ENCODE data around the gene SHF.
A peak's percentile ranks its signal among the peaks of the same experiment; 100 is the strongest.

Gene SHF

GRCh38 chr15:45169608-45170480, 17.9 kb downstream of the SHF start:
- DNase-seq (ENCODE audit: low read depth in 2 of 2): no peak

- DNase-seq (ENCODE audit: low read depth in 2 of 2): no peak
Measured at GRCh38 chr15:45168751-45169551, 18.8 kb downstream of the SHF start.

- no peak for DNase-seq (ENCODE audit: low read depth in 2 of 2)
Measured at GRCh38 chr15:45168286-45168685, 19.5 kb downstream of the SHF start.

GRCh38 chr15:45167631-45168205, 20.0 kb downstream of the SHF start:
- no peak for DNase-seq (ENCODE audit: low read depth in 2 of 2)

GRCh38 chr15:45166834-45167630, 20.7 kb downstream of the SHF start:
- DNase-seq (ENCODE audit: low read depth in 2 of 2): peak; percentile 59 to 75

GRCh38 chr15:45165536-45165935, 22.2 kb downstream of the SHF start:
- DNase-seq (ENCODE audit: low read depth in 2 of 2): no peak

- no peak for DNase-seq (ENCODE audit: low read depth in 2 of 2)
Measured at GRCh38 chr15:45164914-45165313, 22.9 kb downstream of the SHF start.

- DNase-seq (ENCODE audit: low read depth in 2 of 2): no peak
Measured at GRCh38 chr15:45163508-45163856, 24.3 kb downstream of the SHF start.

GRCh38 chr15:45162771-45163507, 24.8 kb downstream of the SHF start:
- DNase-seq (ENCODE audit: low read depth in 2 of 2): peak; percentile 29 to 33

- DNase-seq (ENCODE audit: low read depth in 2 of 2): no peak
Measured at GRCh38 chr15:45161666-45162065, 26.1 kb downstream of the SHF start.

- DNase-seq (ENCODE audit: low read depth in 2 of 2): no peak
Measured at GRCh38 chr15:45157974-45158373, 29.8 kb downstream of the SHF start.

GRCh38 chr15:45156744-45157455, 30.9 kb downstream of the SHF start:
- DNase-seq (ENCODE audit: low read depth in 2 of 2): no peak

GRCh38 chr15:45155739-45156138, 32.0 kb downstream of the SHF start:
- DNase-seq (ENCODE audit: low read depth in 2 of 2): no peak

GRCh38 chr15:45151998-45152828, 35.6 kb downstream of the SHF start:
- DNase-seq (ENCODE audit: low read depth in 2 of 2): no peak

GRCh38 chr15:45150997-45151396, 36.8 kb downstream of the SHF start:
- DNase-seq (ENCODE audit: low read depth in 2 of 2): no peak

GRCh38 chr15:45150481-45150880, 37.3 kb downstream of the SHF start:
- no peak for DNase-seq (ENCODE audit: low read depth in 2 of 2)

GRCh38 chr15:45149060-45149459, 38.7 kb downstream of the SHF start:
- DNase-seq (ENCODE audit: low read depth in 2 of 2): no peak

GRCh38 chr15:45148076-45149059, 39.4 kb downstream of the SHF start:
- no peak for DNase-seq (ENCODE audit: low read depth in 2 of 2)

All from activated CD4-positive, alpha-beta T cell treated with anti-CD3 and anti-CD28 coated beads for 24 hours (primary cell).